Esophagus muscularis mucosa (tissue), 4 donors: ENCODE results near the gene DVL1. TPM values are rescaled to one million over a fixed set of nuclear protein-coding genes. Genes with fewer than 3 reads are reported as not detected.

Experiments
- DNase-seq: peaks from one replicate; pipeline ENCODE4 v3.0.0-alpha.2; 2017; ENCODE audit errors: extremely low spot score
- H3K27ac ChIP-seq, 4 donors: fragments of 200-600 bp; sonication (generic); replicated peaks in 1 of 4; 1 replicate in 3 of 4; 2 replicates in 1 of 4; pipeline ENCODE4 v1.5.1; 2016 to 2019; ENCODE audit warnings: mild to moderate bottlenecking in 1 of 4
- H3K27me3 ChIP-seq, 4 donors: fragments of 200-600 bp; sonication (generic); one replicate each; pipeline versions ENCODE4 v1.5.1 to v1.6.0; 2016 to 2019
- H3K36me3 ChIP-seq, 4 donors: fragments of 200-600 bp; sonication (generic); one replicate each; pipeline ENCODE4 v1.5.1; 2016 to 2019
- H3K4me1 ChIP-seq, 4 donors: fragments of 200-600 bp; sonication (generic); one replicate each; pipeline ENCODE4 v1.5.1; 2016 to 2019
- H3K4me3 ChIP-seq, 4 donors: fragments of 200-600 bp; sonication (generic); 1 replicate in 2 of 4; 2 replicates in 2 of 4; pipeline ENCODE4 v1.5.1; 2016 to 2019; ENCODE audit warnings: mild to moderate bottlenecking in 4 of 4, moderate library complexity in 1 of 4
- H3K9me3 ChIP-seq, 4 donors: fragments of 200-600 bp; sonication (generic); 1 replicate in 3 of 4; 2 replicates in 1 of 4; pipeline ENCODE4 v1.5.1; 2016 to 2019
- CTCF ChIP-seq, 3 experiments: fragments of 200-600 bp in 2 of 3; fragments of 450-650 bp in 1 of 3; sonication (generic) in 2 of 3; IDR thresholded peaks; one replicate each; pipeline ENCODE4 v1.5.1; 2017 to 2019; ENCODE audit warnings: antibody characterized with exemption in 3 of 3, mild to moderate bottlenecking in 2 of 3, moderate library complexity in 1 of 3
- EP300 ChIP-seq: sonication (generic); formaldehyde crosslinking; IDR thresholded peaks from one replicate; pipeline ENCODE4 v1.6.1; 2017; ENCODE audit warnings: antibody characterized with exemption
- POLR2A ChIP-seq: fragments of 450-650 bp; IDR thresholded peaks from one replicate; pipeline ENCODE4 v1.6.1; 2017; ENCODE audit warnings: antibody characterized with exemption, moderate library complexity, mild to moderate bottlenecking, low read depth
- POLR2AphosphoS5 ChIP-seq, 2 donors: sonication (generic); formaldehyde crosslinking; IDR thresholded peaks; one replicate each; pipeline ENCODE4 v1.6.1; 2017; ENCODE audit warnings: antibody characterized with exemption in 2 of 2
- WGBS: methylation state at CpG from one replicate; pipeline ENCODE4 v1.1.5; 2018; 5-methylcytosine and 5-hydroxymethylcytosine counted together
- intact Hi-C: fragments of 100-400 bp; cut with DNase I; formaldehyde crosslinking; loops from one replicate; pipeline ENCODE4 v1.15.1; 2023
- total RNA-seq, 4 donors: library from RNA; depleted of rRNA; stranded (reverse); fragments of >200 nt; gene quantifications; one replicate each; pipeline versions ENCODE4 v1.1.0 to v1.2.1, GENCODE V29; 2016

Gene DVL1
- total RNA-seq, 4 donors from 2014 or later = 66.9 to 141 (median 114) TPM

GRCh38 chr1:1341549-1342021 lies 7.6 kb downstream of the DVL1 start:
- TF ChIP-seq POLR2AphosphoS5 (IDR thresholded peaks at IDR 0.05) = no peak
- no peak for TF ChIP-seq CTCF (IDR thresholded peaks at IDR 0.05)
- TF ChIP-seq POLR2A = no peak
- TF ChIP-seq EP300 = no peak
- Histone ChIP-seq H3K27me3 (no peaks in the 10 kb centered on the region), H3K9me3 (no peaks in the 10 kb centered on the region), H3K36me3 (peaks cover 27 to 61% (median 57%) of the 10 kb centered on the region in 4 donors), H3K27ac (no peak overlapping the region), H3K4me1 (peaks cover 22 to 34% (median 26%) of the 10 kb centered on the region in 4 donors), H3K4me3 (no peak overlapping the region)
- no peak for DNase-seq
- WGBS = 79% methylated on average over 6 of the region's 17 CpGs
- intact Hi-C loops = no loop called here

- DNase-seq = no peak
- H3K27me3 ChIP-seq = no peaks in the 10 kb centered on the region
- no peak overlapping the region for H3K4me3 ChIP-seq
- no peak overlapping the region for H3K27ac ChIP-seq
- H3K9me3 ChIP-seq = no peaks in the 10 kb centered on the region
- WGBS = 91% methylated on average over 36 of the region's 36 CpGs
- peaks cover 16 to 27% (median 20%) of the 10 kb centered on the region in 4 donors for H3K4me1 ChIP-seq
- intact Hi-C loops = no loop called here
- H3K36me3 ChIP-seq = peaks cover 27 to 67% (median 63%) of the 10 kb centered on the region in 4 donors
- TF ChIP-seq EP300 (no peak), POLR2A (no peak), POLR2AphosphoS5 (IDR thresholded peaks at IDR 0.05) (no peak), CTCF (IDR thresholded peaks at IDR 0.05) (no peak)
These were observed 8.2 kb downstream of the DVL1 start for GRCh38 chr1:1340791-1341548.

GRCh38 chr1:1340185-1340584 lies 9.0 kb downstream of the DVL1 start:
- DNase-seq = no peak
- Histone ChIP-seq H3K9me3 (no peaks in the 10 kb centered on the region), H3K27ac (no peak overlapping the region), H3K27me3 (no peaks in the 10 kb centered on the region), H3K4me3 (no peak overlapping the region), H3K4me1 (peaks cover 8 to 20% (median 12%) of the 10 kb centered on the region in 4 donors), H3K36me3 (peaks cover 27 to 74% (median 67%) of the 10 kb centered on the region in 4 donors)
- intact Hi-C loops = no loop called here
- TF ChIP-seq CTCF (IDR thresholded peaks at IDR 0.05) (no peak), EP300 (no peak), POLR2AphosphoS5 (IDR thresholded peaks at IDR 0.05) (no peak), POLR2A (no peak)
- WGBS = 94% methylated on average over 19 of the region's 23 CpGs

GRCh38 chr1:1338278-1338677 lies 10.9 kb downstream of the DVL1 start:
- Histone ChIP-seq H3K9me3 (no peaks in the 10 kb centered on the region), H3K4me1 (peaks cover 0 to 11% (median 3%) of the 10 kb centered on the region in 4 donors), H3K27ac (no peak overlapping the region), H3K36me3 (peaks cover 27 to 74% (median 68%) of the 10 kb centered on the region in 4 donors), H3K27me3 (no peaks in the 10 kb centered on the region), H3K4me3 (no peak overlapping the region)
- intact Hi-C loops = no loop called here
- TF ChIP-seq POLR2A (no peak), CTCF (IDR thresholded peaks at IDR 0.05) (no peak), POLR2AphosphoS5 (IDR thresholded peaks at IDR 0.05) (no peak), EP300 (no peak)
- DNase-seq = no peak
- no CpG with 5 or more reads among the region's 36 CpGs for WGBS
